ENCODE results near the gene TMTC2.
A peak's percentile ranks its signal among the peaks of the same experiment; 100 is the strongest.

TMTC2 gene

DNA sequence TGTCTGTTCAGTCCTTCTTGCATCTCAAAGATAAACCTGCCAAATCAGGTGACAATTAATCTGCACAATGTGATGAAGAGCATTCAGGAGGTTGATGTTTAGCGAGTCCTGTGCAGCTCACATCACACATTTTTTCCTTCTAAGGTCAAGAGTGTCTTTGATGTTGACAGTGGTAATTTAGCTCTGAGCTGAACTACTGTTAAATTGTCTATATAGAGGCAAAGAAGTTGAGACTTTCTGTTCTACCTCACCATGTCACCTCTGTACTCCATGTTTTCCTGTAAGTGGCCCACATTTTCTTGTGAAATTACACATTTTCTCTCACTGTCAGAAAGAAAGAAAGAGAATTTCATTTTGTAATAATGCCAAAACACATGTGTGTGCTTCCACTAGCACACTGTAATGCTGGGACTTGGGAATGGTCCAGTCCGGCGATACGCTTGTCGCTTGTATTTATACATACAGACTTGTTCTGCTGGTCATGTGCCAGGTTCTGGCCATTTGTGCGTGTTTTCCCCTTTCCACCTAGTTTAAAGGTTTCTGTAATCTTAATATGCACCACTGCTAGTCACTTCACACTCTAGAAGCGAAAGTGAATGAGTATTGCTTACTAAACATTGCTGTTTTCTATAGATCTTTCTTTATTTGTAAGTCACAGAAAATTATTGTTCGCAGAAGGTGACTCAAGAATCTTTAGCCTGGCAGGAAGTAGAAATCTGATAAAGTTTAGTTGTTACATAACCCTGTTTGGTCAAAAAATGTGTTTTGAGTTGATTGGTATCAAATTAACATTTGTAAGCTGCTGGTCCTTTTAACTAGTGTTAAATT, 328.9 kb downstream of the TMTC2 start:
- peak overlapping the region; percentile 83 for H3K27ac ChIP-seq (ENCODE audit: low read depth, low read length, severe bottlenecking)
- peaks cover 6% of the 10 kb centered on the region for H3K4me1 ChIP-seq (ENCODE audit: control insufficient read depth, insufficient read depth, low read length, poor library complexity, severe bottlenecking)
- H3K9me3 ChIP-seq (ENCODE audit: control insufficient read depth, low read length) = peaks cover 7% of the 10 kb centered on the region
- 67 to 70% methylated on average over 3 to 4 of the region's 8 CpGs for WGBS, 2 experiments (ENCODE audit: insufficient coverage in 2 of 2)
- peaks cover 9% of the 10 kb centered on the region for H3K36me3 ChIP-seq (ENCODE audit: control insufficient read depth, insufficient read depth, low read length)
- H3K4me3 ChIP-seq (ENCODE audit: extremely low read depth, insufficient read depth, low read length, poor library complexity, severe bottlenecking) = no peak overlapping the region

DNA sequence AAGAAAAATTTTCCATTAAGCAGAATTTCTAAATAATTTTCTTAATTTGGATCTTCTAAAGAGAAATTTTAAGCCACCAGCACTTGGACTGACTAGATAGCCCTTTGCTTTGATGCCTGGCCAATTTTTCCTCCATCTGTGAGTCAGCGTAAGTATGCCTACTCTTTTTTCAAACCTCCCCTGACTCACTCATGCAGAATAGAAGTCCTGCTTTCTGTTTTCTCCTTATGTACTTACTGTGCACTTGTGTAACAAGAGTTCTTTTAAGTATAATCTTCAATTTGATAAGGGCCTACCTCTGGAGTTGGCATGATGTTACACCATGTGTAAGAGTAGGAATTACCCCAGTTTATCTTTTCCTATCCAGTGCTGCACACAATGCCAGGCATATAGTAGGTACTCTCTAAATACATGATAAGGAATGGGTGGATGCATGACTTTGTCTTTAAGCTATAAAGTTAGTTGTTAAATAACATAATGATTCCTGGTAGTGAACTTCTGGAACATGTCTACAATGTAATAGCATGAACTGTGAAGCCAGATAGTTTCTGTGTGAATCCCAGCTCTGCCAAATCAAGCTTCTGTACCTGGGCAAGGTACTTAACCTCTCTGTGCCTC, 329.6 kb downstream of the TMTC2 start:
- Histone ChIP-seq H3K9me3 (ENCODE audit: control insufficient read depth, low read length) (no peaks in the 10 kb centered on the region), H3K4me3 (ENCODE audit: extremely low read depth, insufficient read depth, low read length, poor library complexity, severe bottlenecking) (no peak overlapping the region), H3K36me3 (ENCODE audit: control insufficient read depth, insufficient read depth, low read length) (peaks cover 2% of the 10 kb centered on the region), H3K4me1 (ENCODE audit: control insufficient read depth, insufficient read depth, low read length, poor library complexity, severe bottlenecking) (peaks cover 6% of the 10 kb centered on the region), H3K27ac (ENCODE audit: low read depth, low read length, severe bottlenecking) (peak overlapping the region; percentile 83)
- 100% methylated on average over 1 of the region's 1 CpG; no CpG with 5 or more reads in 1 of the 2 experiments for WGBS, 2 experiments (ENCODE audit: insufficient coverage in 2 of 2)

GRCh38 chr12:83016991-83017390, 330.3 kb downstream of the TMTC2 start:
- 0% methylated on average over 1 of the region's 1 CpG for whole genome bisulfite sequencing, 2 experiments (ENCODE audit: insufficient coverage in 2 of 2)
- H3K36me3 ChIP-seq (ENCODE audit: control insufficient read depth, insufficient read depth, low read length) = no peaks in the 10 kb centered on the region
- H3K27ac ChIP-seq (ENCODE audit: low read depth, low read length, severe bottlenecking) = peak overlapping the region; percentile 85
- H3K9me3 ChIP-seq (ENCODE audit: control insufficient read depth, low read length) = no peaks in the 10 kb centered on the region
- peaks cover 6% of the 10 kb centered on the region for H3K4me1 ChIP-seq (ENCODE audit: control insufficient read depth, insufficient read depth, low read length, poor library complexity, severe bottlenecking)
- no peak overlapping the region for H3K4me3 ChIP-seq (ENCODE audit: extremely low read depth, insufficient read depth, low read length, poor library complexity, severe bottlenecking)

DNA sequence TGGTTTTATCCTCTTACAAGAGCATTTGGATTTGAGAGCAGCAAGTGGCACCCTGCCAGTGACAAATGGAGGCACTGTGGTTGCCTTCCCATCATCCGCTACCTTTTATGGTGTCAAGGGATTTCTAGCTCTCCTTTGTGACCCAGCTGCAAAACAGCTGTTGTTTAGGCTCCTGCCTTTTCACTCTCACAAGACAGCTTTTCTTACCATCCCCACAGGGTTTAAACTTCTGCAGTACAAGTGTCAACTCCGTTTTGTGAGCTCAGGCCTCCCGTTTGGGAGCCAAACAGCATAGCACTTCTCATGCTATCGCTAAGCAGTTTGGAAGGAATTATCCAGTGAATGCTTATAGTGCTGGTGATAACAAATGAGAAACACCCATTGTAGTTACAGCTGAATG, 331.4 kb downstream of the TMTC2 start:
- no peak overlapping the region for H3K27ac ChIP-seq (ENCODE audit: low read depth, low read length, severe bottlenecking)
- H3K36me3 ChIP-seq (ENCODE audit: control insufficient read depth, insufficient read depth, low read length) = no peaks in the 10 kb centered on the region
- 82 to 100% methylated on average over 2 to 3 of the region's 4 CpGs for WGBS, 2 experiments (ENCODE audit: insufficient coverage in 2 of 2)
- H3K9me3 ChIP-seq (ENCODE audit: control insufficient read depth, low read length) = no peaks in the 10 kb centered on the region
- H3K4me1 ChIP-seq (ENCODE audit: control insufficient read depth, insufficient read depth, low read length, poor library complexity, severe bottlenecking) = peaks cover 6% of the 10 kb centered on the region
- no peak overlapping the region for H3K4me3 ChIP-seq (ENCODE audit: extremely low read depth, insufficient read depth, low read length, poor library complexity, severe bottlenecking)

GRCh38 chr12:83027021-83027723, 340.5 kb downstream of the TMTC2 start:
- Histone ChIP-seq H3K4me1 (ENCODE audit: control insufficient read depth, insufficient read depth, low read length, poor library complexity, severe bottlenecking) (no peaks in the 10 kb centered on the region), H3K27ac (ENCODE audit: low read depth, low read length, severe bottlenecking) (no peak overlapping the region), H3K9me3 (ENCODE audit: control insufficient read depth, low read length) (no peaks in the 10 kb centered on the region), H3K36me3 (ENCODE audit: control insufficient read depth, insufficient read depth, low read length) (no peaks in the 10 kb centered on the region), H3K4me3 (ENCODE audit: extremely low read depth, insufficient read depth, low read length, poor library complexity, severe bottlenecking) (no peak overlapping the region)
- 81 to 92% methylated on average over 3 to 4 of the region's 7 CpGs for WGBS, 2 experiments (ENCODE audit: insufficient coverage in 2 of 2)

GRCh38 chr12:83031196-83031595, 344.5 kb downstream of the TMTC2 start:
- Histone ChIP-seq H3K9me3 (ENCODE audit: control insufficient read depth, low read length) (no peaks in the 10 kb centered on the region), H3K27ac (ENCODE audit: low read depth, low read length, severe bottlenecking) (no peak overlapping the region), H3K4me1 (ENCODE audit: control insufficient read depth, insufficient read depth, low read length, poor library complexity, severe bottlenecking) (no peaks in the 10 kb centered on the region), H3K36me3 (ENCODE audit: control insufficient read depth, insufficient read depth, low read length) (no peaks in the 10 kb centered on the region), H3K4me3 (ENCODE audit: extremely low read depth, insufficient read depth, low read length, poor library complexity, severe bottlenecking) (no peak overlapping the region)
- 100% methylated on average over 1 of the region's 2 CpGs; no CpG with 5 or more reads in 1 of the 2 experiments for WGBS, 2 experiments (ENCODE audit: insufficient coverage in 2 of 2)

- Histone ChIP-seq H3K9me3 (ENCODE audit: control insufficient read depth, low read length) (no peaks in the 10 kb centered on the region), H3K4me1 (ENCODE audit: control insufficient read depth, insufficient read depth, low read length, poor library complexity, severe bottlenecking) (no peaks in the 10 kb centered on the region), H3K4me3 (ENCODE audit: extremely low read depth, insufficient read depth, low read length, poor library complexity, severe bottlenecking) (no peak overlapping the region), H3K36me3 (ENCODE audit: control insufficient read depth, insufficient read depth, low read length) (no peaks in the 10 kb centered on the region), H3K27ac (ENCODE audit: low read depth, low read length, severe bottlenecking) (no peak overlapping the region)
- no CpG with 5 or more reads among the region's 1 CpG for WGBS, 2 experiments (ENCODE audit: insufficient coverage in 2 of 2)
Observed at GRCh38 chr12:83036847-83037246, 350.1 kb downstream of the TMTC2 start.

- H3K27ac ChIP-seq (ENCODE audit: low read depth, low read length, severe bottlenecking) = no peak overlapping the region
- no peaks in the 10 kb centered on the region for H3K9me3 ChIP-seq (ENCODE audit: control insufficient read depth, low read length)
- no peaks in the 10 kb centered on the region for H3K36me3 ChIP-seq (ENCODE audit: control insufficient read depth, insufficient read depth, low read length)
- H3K4me1 ChIP-seq (ENCODE audit: control insufficient read depth, insufficient read depth, low read length, poor library complexity, severe bottlenecking) = peaks cover 13% of the 10 kb centered on the region
- no peak overlapping the region for H3K4me3 ChIP-seq (ENCODE audit: extremely low read depth, insufficient read depth, low read length, poor library complexity, severe bottlenecking)
- no CpG with 5 or more reads among the region's 2 CpGs for WGBS, 2 experiments (ENCODE audit: insufficient coverage in 2 of 2)
Observed at GRCh38 chr12:83039413-83039812, 352.7 kb downstream of the TMTC2 start.

- 100% methylated on average over 3 of the region's 4 CpGs; no CpG with 5 or more reads in 1 of the 2 experiments for WGBS, 2 experiments (ENCODE audit: insufficient coverage in 2 of 2)
- H3K27ac ChIP-seq (ENCODE audit: low read depth, low read length, severe bottlenecking) = no peak overlapping the region
- peaks cover 13% of the 10 kb centered on the region for H3K4me1 ChIP-seq (ENCODE audit: control insufficient read depth, insufficient read depth, low read length, poor library complexity, severe bottlenecking)
- H3K36me3 ChIP-seq (ENCODE audit: control insufficient read depth, insufficient read depth, low read length) = no peaks in the 10 kb centered on the region
- H3K9me3 ChIP-seq (ENCODE audit: control insufficient read depth, low read length) = no peaks in the 10 kb centered on the region
- no peak overlapping the region for H3K4me3 ChIP-seq (ENCODE audit: extremely low read depth, insufficient read depth, low read length, poor library complexity, severe bottlenecking)
Observed at GRCh38 chr12:83040339-83040738, 353.6 kb downstream of the TMTC2 start.

- H3K4me3 ChIP-seq (ENCODE audit: extremely low read depth, insufficient read depth, low read length, poor library complexity, severe bottlenecking) = no peak overlapping the region
- no peaks in the 10 kb centered on the region for H3K9me3 ChIP-seq (ENCODE audit: control insufficient read depth, low read length)
- no CpG with 5 or more reads among the region's 2 CpGs for WGBS, 2 experiments (ENCODE audit: insufficient coverage in 2 of 2)
- H3K4me1 ChIP-seq (ENCODE audit: control insufficient read depth, insufficient read depth, low read length, poor library complexity, severe bottlenecking) = peaks cover 13% of the 10 kb centered on the region
- no peak overlapping the region for H3K27ac ChIP-seq (ENCODE audit: low read depth, low read length, severe bottlenecking)
- H3K36me3 ChIP-seq (ENCODE audit: control insufficient read depth, insufficient read depth, low read length) = no peaks in the 10 kb centered on the region
Observed at GRCh38 chr12:83040991-83041390, 354.3 kb downstream of the TMTC2 start.

Measured in mesodermal cell (in vitro differentiated cells).